Transverse colon (tissue), 4 donors: Measurements from ENCODE around the gene ZNF574. TPM values are rescaled to one million over a fixed set of nuclear protein-coding genes. Genes with fewer than 3 reads are reported as not detected.
A peak's percentile ranks its signal among the peaks of the same experiment; 100 is the strongest.

Source experiments
- DNase-seq: peaks from one replicate; pipeline ENCODE4 v3.0.0-alpha.2; 2019
- H3K27ac ChIP-seq, 4 donors: fragments of 200-600 bp; sonication (generic); 2 replicates each; pipeline ENCODE4 v1.5.1; 2016 to 2018; ENCODE audit warnings: inconsistent platforms in 4 of 4
- H3K27me3 ChIP-seq: fragments of 200-600 bp; sonication (generic); 2 replicates; pipeline ENCODE4 v1.5.1; 2017; ENCODE audit warnings: inconsistent platforms
- H3K36me3 ChIP-seq, 4 donors: fragments of 200-600 bp; sonication (generic); 2 replicates each; pipeline ENCODE4 v1.5.1; 2017 to 2019; ENCODE audit warnings: inconsistent platforms in 4 of 4
- H3K4me1 ChIP-seq, 4 donors: fragments of 200-600 bp; sonication (generic); 2 replicates each; pipeline ENCODE4 v1.5.1; 2017 to 2020; ENCODE audit warnings: inconsistent platforms in 4 of 4
- H3K4me3 ChIP-seq, 4 donors: fragments of 200-600 bp; sonication (generic); 1 replicate in 1 of 4; 2 replicates in 3 of 4; pipeline versions ENCODE4 v1.5.1 to v1.6.1; 2017 to 2019; ENCODE audit warnings: inconsistent platforms in 4 of 4
- H3K9me3 ChIP-seq, 2 donors: fragments of 200-600 bp; sonication (generic); 2 replicates each; pipeline ENCODE4 v1.5.1; 2017 to 2019; ENCODE audit warnings: inconsistent platforms in 2 of 2
- CTCF ChIP-seq, 5 experiments: fragments of 200-600 bp in 3 of 5; fragments of 450-650 bp in 2 of 5; sonication (generic) in 3 of 5; IDR thresholded peaks; 1 replicate in 2 of 5; 2 replicates in 3 of 5; pipeline ENCODE4 v1.5.1; 2016 to 2017; ENCODE audit warnings: antibody characterized with exemption in 5 of 5, inconsistent platforms in 3 of 5, mild to moderate bottlenecking in 2 of 5, moderate library complexity in 1 of 5
- EP300 ChIP-seq: sonication (generic); formaldehyde crosslinking; IDR thresholded peaks from one replicate; pipeline ENCODE4 v1.6.1; 2017; ENCODE audit warnings: antibody characterized with exemption, low read depth
- POLR2A ChIP-seq: fragments of 450-650 bp; IDR thresholded peaks from one replicate; pipeline ENCODE4 v1.6.1; 2016; ENCODE audit warnings: antibody characterized with exemption, mild to moderate bottlenecking, moderate library complexity
- POLR2AphosphoS5 ChIP-seq, 3 donors: sonication (generic); formaldehyde crosslinking; IDR thresholded peaks; one replicate each; pipeline ENCODE4 v1.6.1; 2016; ENCODE audit warnings: antibody characterized with exemption in 3 of 3
- WGBS, 2 donors: methylation state at CpG; one replicate each; pipeline ENCODE4 v1.1.5; 2018; ENCODE audit warnings: low coverage in 1 of 2; 5-methylcytosine and 5-hydroxymethylcytosine counted together
- in situ Hi-C, 4 donors: fragments of 200-750 bp; cut with MboI; loops; one replicate each; pipeline versions ENCODE4 v1.15.0 to v1.15.1; 2017; ENCODE audit warnings: low sequenced_read_pairs in 3 of 4, low pct_ligation_motif_present in 1 of 4, low pct_unique_long_range_greater_than_20kb in 1 of 4
- intact Hi-C: fragments of 100-400 bp; cut with DNase I; formaldehyde crosslinking; loops from one replicate; pipeline ENCODE4 v1.15.1; 2023; ENCODE audit warnings: low total_unique reads
- total RNA-seq, 4 donors: library from RNA; depleted of rRNA; stranded (reverse); fragments of >200 nt; gene quantifications; one replicate each; pipeline ENCODE4 v1.1.0, GENCODE V29; 2016

The ZNF574 gene
- total RNA-seq, 4 donors from 2014 or later: 8.0 to 18.7 (median 16.5) TPM

- no peak overlapping the region for H3K27ac ChIP-seq
- in situ Hi-C loops: loop anchor here in 3 of 4 donors (10.0 to 25.0 kb wide), 2 partner anchors 195 to 208 kb away; partner anchors contain the start of genes PAFAH1B3 (in 2 of the 3), PRR19 (in 2 of the 3), TMEM145 (in 2 of the 3) and MEGF8 (in 1 of the 3)
- TF ChIP-seq EP300 (no peak), POLR2AphosphoS5 (IDR thresholded peaks at IDR 0.05) (no peak), CTCF (IDR thresholded peaks at IDR 0.05) (no peak), POLR2A (no peak)
Observed at GRCh38 chr19:42117076-42117475, 41.1 kb downstream of the ZNF574 start.

GRCh38 chr19:42120276-42120980, 44.5 kb downstream of the ZNF574 start:
- intact Hi-C loops (no loop called here), in situ Hi-C loops (loop anchor here in 2 of 4 donors (25.0 kb wide), 1 partner anchor 192 kb away; the partner anchor contains the start of genes PAFAH1B3 (in 2 of the 2), PRR19 (in 2 of the 2) and TMEM145 (in 2 of the 2))
- peaks cover 4% of the 10 kb centered on the region for H3K27me3 ChIP-seq
- H3K27ac ChIP-seq: no peak overlapping the region
- H3K9me3 ChIP-seq: no peaks in the 10 kb centered on the region
- peaks cover 0 to 12% (median 3%) of the 10 kb centered on the region in 4 donors for H3K4me1 ChIP-seq
- 92 to 93% methylated on average over 5 to 10 of the region's 10 CpGs for WGBS, 2 donors
- no peak overlapping the region for H3K4me3 ChIP-seq
- DNase-seq: no peak
- no peaks in the 10 kb centered on the region for H3K36me3 ChIP-seq
- TF ChIP-seq POLR2AphosphoS5 (IDR thresholded peaks at IDR 0.05) (no peak), POLR2A (no peak), CTCF (IDR thresholded peaks at IDR 0.05) (no peak), EP300 (no peak)

More at GRCh38 chr19:42117076-42117475, 41.1 kb downstream of the ZNF574 start:
- intact Hi-C loops: no loop called here
- Histone ChIP-seq H3K4me3 (no peak overlapping the region), H3K4me1 (peaks cover 0 to 19% (median 5%) of the 10 kb centered on the region in 4 donors), H3K9me3 (no peaks in the 10 kb centered on the region), H3K27me3 (no peaks in the 10 kb centered on the region), H3K36me3 (no peaks in the 10 kb centered on the region)
- no peak for DNase-seq
- WGBS, 2 donors: 93% methylated on average over 6 of the region's 6 CpGs; no CpG with 5 or more reads in 1 of the 2 donors

- Histone ChIP-seq H3K27ac (peak overlapping the region in 2 of 4 donors; percentile 5 to 48), H3K36me3 (no peaks in the 10 kb centered on the region), H3K4me1 (peaks cover 0 to 12% (median 3%) of the 10 kb centered on the region in 4 donors), H3K27me3 (peaks cover 4% of the 10 kb centered on the region), H3K9me3 (no peaks in the 10 kb centered on the region), H3K4me3 (no peak overlapping the region)
- intact Hi-C loops: no loop called here
- 20 to 51% methylated on average over 1 to 5 of the region's 5 CpGs for WGBS, 2 donors
- DNase-seq: no peak
- TF ChIP-seq POLR2AphosphoS5 (IDR thresholded peaks at IDR 0.05) (no peak), CTCF (IDR thresholded peaks at IDR 0.05) (no peak), EP300 (no peak), POLR2A (no peak)
- in situ Hi-C loops: loop anchor here in 2 of 4 donors (25.0 kb wide), 1 partner anchor 191 kb away; the partner anchor contains the start of genes PAFAH1B3 (in 2 of the 2), PRR19 (in 2 of the 2) and TMEM145 (in 2 of the 2)
Observed at GRCh38 chr19:42121036-42121621, 45.2 kb downstream of the ZNF574 start.

GRCh38 chr19:42121656-42122069, 45.7 kb downstream of the ZNF574 start:
- no peak overlapping the region for H3K4me3 ChIP-seq
- H3K4me1 ChIP-seq: peaks cover 0 to 12% (median 3%) of the 10 kb centered on the region in 4 donors
- peak overlapping the region in 2 of 4 donors; percentile 5 to 48 for H3K27ac ChIP-seq
- peak; percentile 59 for DNase-seq
- intact Hi-C loops: no loop called here
- in situ Hi-C loops: loop anchor here in 2 of 4 donors (25.0 kb wide), 1 partner anchor 191 kb away; the partner anchor contains the start of genes PAFAH1B3 (in 2 of the 2), PRR19 (in 2 of the 2) and TMEM145 (in 2 of the 2)
- H3K9me3 ChIP-seq: no peaks in the 10 kb centered on the region
- TF ChIP-seq POLR2AphosphoS5 (IDR thresholded peaks at IDR 0.05) (no peak), POLR2A (no peak), CTCF (IDR thresholded peaks at IDR 0.05) (no peak), EP300 (no peak)
- WGBS, 2 donors: 33% methylated on average over 6 of the region's 8 CpGs; no CpG with 5 or more reads in 1 of the 2 donors
- H3K27me3 ChIP-seq: peaks cover 4% of the 10 kb centered on the region
- no peaks in the 10 kb centered on the region for H3K36me3 ChIP-seq
